Chondrocyte (in vitro differentiated cells): Measurements from ENCODE around the gene ARHGAP32. TPM values are rescaled to one million over a fixed set of nuclear protein-coding genes. Genes with fewer than 3 reads are reported as not detected.

Experiments
- DNase-seq: peaks from one replicate; pipeline ENCODE4 v3.0.0; 2021; ENCODE audit warnings: mixed read lengths, low spot score
- H3K27ac Mint-ChIP-seq: one replicate; pipeline ENCODE4 v1.8.0; 2021; ENCODE audit warnings: mild to moderate bottlenecking, moderate library complexity, mixed read lengths; ENCODE audit not compliant: unreplicated experiment
- H3K27me3 Mint-ChIP-seq: 2 replicates; pipeline ENCODE4 v1.8.0; 2021; ENCODE audit warnings: low read depth, mixed read lengths
- H3K36me3 Mint-ChIP-seq: 2 replicates; pipeline ENCODE4 v1.8.0; 2021; ENCODE audit warnings: low read depth, mixed read lengths
- H3K4me1 Mint-ChIP-seq: 2 replicates; pipeline ENCODE4 v1.8.0; 2021; ENCODE audit warnings: low read depth, mild to moderate bottlenecking, mixed read lengths
- H3K4me3 Mint-ChIP-seq: one replicate; pipeline ENCODE4 v1.8.0; 2021; ENCODE audit warnings: mild to moderate bottlenecking, moderate library complexity, mixed read lengths; ENCODE audit not compliant: unreplicated experiment
- H3K9me3 Mint-ChIP-seq: 2 replicates; pipeline ENCODE4 v1.8.0; 2021; ENCODE audit warnings: low read depth, mixed read lengths
- total RNA-seq: library from RNA; stranded (reverse); gene quantifications from 3 replicates; pipeline ENCODE4 v1.2.1, GENCODE V29; 2021
- TF ChIP-seq, protein P1 (sequence below): fragments of 200-600 bp; sonication (generic); IDR thresholded peaks from 2 replicates; pipeline ENCODE4 v1.5.0; 2021; ENCODE audit warnings: antibody characterized with exemption, mild to moderate bottlenecking, moderate library complexity

The ARHGAP32 gene
- total RNA-seq, 1 donor from 2014 or later: 15.8 TPM

DNA sequence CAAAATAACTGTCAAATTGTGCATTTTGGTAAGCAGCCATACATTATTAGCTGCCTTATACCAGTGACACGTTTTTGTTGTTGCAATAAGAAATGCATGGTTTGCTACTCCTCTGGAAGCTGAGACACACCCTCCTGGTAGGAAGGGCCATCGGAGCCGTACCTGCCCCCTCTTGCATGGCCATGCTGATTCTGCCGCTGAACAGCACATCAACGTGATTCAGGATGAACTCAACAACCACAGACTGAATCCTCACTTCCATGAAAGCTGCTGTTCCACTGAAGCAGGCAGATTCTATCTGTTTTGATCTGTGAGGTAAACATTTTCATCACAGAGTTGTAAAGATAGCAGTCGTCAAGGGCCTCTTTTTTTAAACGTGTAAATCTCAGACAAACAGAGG, 210.9 kb downstream of the ARHGAP32 start:
- Mint-ChIP-seq H3K27me3 (no peaks in the 10 kb centered on the region), H3K4me3 (no peak overlapping the region), H3K36me3 (peaks cover 21% of the 10 kb centered on the region), H3K4me1 (peaks cover 14% of the 10 kb centered on the region), H3K9me3 (no peaks in the 10 kb centered on the region), H3K27ac (no peak overlapping the region)
- no peak for DNase-seq
- TF ChIP-seq, protein P1, sequence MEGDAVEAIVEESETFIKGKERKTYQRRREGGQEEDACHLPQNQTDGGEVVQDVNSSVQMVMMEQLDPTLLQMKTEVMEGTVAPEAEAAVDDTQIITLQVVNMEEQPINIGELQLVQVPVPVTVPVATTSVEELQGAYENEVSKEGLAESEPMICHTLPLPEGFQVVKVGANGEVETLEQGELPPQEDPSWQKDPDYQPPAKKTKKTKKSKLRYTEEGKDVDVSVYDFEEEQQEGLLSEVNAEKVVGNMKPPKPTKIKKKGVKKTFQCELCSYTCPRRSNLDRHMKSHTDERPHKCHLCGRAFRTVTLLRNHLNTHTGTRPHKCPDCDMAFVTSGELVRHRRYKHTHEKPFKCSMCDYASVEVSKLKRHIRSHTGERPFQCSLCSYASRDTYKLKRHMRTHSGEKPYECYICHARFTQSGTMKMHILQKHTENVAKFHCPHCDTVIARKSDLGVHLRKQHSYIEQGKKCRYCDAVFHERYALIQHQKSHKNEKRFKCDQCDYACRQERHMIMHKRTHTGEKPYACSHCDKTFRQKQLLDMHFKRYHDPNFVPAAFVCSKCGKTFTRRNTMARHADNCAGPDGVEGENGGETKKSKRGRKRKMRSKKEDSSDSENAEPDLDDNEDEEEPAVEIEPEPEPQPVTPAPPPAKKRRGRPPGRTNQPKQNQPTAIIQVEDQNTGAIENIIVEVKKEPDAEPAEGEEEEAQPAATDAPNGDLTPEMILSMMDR: no peak

- H3K27me3 Mint-ChIP-seq: no peaks in the 10 kb centered on the region
- no peaks in the 10 kb centered on the region for H3K9me3 Mint-ChIP-seq
- peaks cover 40% of the 10 kb centered on the region for H3K36me3 Mint-ChIP-seq
- H3K4me3 Mint-ChIP-seq: no peak overlapping the region
- H3K27ac Mint-ChIP-seq: no peak overlapping the region
- DNase-seq: no peak
- H3K4me1 Mint-ChIP-seq: no peaks in the 10 kb centered on the region
- TF ChIP-seq, protein P1: no peak
Measured at GRCh38 chr11:128970598-128971190, 221.4 kb downstream of the ARHGAP32 start.

- no peaks in the 10 kb centered on the region for H3K9me3 Mint-ChIP-seq
- DNase-seq: no peak
- TF ChIP-seq, protein P1: no peak
- no peaks in the 10 kb centered on the region for H3K4me1 Mint-ChIP-seq
- peaks cover 37% of the 10 kb centered on the region for H3K36me3 Mint-ChIP-seq
- H3K27ac Mint-ChIP-seq: no peak overlapping the region
- no peak overlapping the region for H3K4me3 Mint-ChIP-seq
- H3K27me3 Mint-ChIP-seq: no peaks in the 10 kb centered on the region
Measured at GRCh38 chr11:128968916-128969315, 223.2 kb downstream of the ARHGAP32 start.

DNA sequence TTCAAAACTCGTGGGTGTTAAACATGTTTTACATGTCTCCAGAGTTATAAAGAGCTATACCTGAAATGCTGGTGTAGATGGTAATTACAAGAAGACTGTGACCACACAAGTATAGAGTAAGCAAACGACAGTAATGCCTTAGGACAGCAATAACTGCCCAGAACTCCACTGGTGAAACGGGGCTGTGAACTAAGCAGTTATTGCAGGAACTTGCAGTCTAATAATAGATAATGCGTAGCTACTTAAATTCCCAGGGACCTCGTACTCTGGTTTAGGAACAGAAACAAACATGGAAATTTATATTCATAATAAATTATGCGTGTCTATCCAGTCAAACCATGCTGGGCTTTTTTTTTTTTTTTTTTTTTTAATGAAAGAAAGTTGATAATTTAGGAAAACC, 224.5 kb downstream of the ARHGAP32 start:
- TF ChIP-seq, protein P1: no peak
- Mint-ChIP-seq H3K27me3 (no peaks in the 10 kb centered on the region), H3K27ac (no peak overlapping the region)

DNA sequence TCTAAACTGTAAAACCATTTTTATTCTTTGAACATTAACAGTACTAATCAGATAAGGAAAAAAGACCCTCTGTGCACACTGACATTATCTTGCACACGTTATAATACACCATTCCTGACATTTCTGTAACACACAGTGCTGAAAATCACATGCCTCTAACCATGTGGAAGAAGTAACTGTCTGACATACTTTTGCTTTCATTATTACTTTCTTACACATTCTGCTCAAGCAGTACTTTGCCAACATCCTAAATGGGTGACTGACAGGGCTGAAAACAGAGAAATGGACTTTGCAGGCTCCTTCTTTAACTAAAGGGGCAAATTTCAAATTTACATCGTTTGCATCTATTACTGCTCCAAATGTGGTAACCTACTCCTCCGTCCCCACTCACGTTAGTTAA, 226.6 kb downstream of the ARHGAP32 start:
- Mint-ChIP-seq H3K4me1 (no peaks in the 10 kb centered on the region), H3K27ac (no peak overlapping the region), H3K4me3 (no peak overlapping the region), H3K9me3 (no peaks in the 10 kb centered on the region), H3K27me3 (no peaks in the 10 kb centered on the region), H3K36me3 (peaks cover 16% of the 10 kb centered on the region)
- TF ChIP-seq, protein P1: no peak
- no peak for DNase-seq

More for the DNA sequence above, 224.5 kb downstream of the ARHGAP32 start:
- DNase-seq: no peak
- Mint-ChIP-seq H3K9me3 (no peaks in the 10 kb centered on the region), H3K4me3 (no peak overlapping the region), H3K4me1 (no peaks in the 10 kb centered on the region), H3K36me3 (peaks cover 27% of the 10 kb centered on the region)
